ENCODE results near the gene TYSND1.

DNA sequence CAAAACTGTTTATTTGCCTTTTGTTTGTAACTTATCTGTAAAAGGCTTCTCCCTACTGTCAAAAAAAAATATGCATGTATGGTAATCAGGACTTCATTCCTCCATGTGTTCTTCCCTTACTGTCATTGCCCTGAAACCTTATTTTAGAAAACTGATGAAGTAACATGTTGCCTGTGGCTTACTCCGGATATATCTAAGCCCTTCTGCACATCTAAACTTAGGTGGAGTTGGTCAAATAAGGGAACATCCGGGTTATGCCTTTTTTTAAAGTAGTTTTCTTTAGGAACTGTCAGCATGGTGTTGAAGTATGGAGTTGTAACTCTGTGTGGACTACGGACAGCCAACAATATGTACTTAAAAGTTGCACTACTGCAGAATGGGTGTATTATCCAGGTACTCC lies 17.7 kb upstream of the TYSND1 start:
- TF ChIP-seq, protein P1, sequence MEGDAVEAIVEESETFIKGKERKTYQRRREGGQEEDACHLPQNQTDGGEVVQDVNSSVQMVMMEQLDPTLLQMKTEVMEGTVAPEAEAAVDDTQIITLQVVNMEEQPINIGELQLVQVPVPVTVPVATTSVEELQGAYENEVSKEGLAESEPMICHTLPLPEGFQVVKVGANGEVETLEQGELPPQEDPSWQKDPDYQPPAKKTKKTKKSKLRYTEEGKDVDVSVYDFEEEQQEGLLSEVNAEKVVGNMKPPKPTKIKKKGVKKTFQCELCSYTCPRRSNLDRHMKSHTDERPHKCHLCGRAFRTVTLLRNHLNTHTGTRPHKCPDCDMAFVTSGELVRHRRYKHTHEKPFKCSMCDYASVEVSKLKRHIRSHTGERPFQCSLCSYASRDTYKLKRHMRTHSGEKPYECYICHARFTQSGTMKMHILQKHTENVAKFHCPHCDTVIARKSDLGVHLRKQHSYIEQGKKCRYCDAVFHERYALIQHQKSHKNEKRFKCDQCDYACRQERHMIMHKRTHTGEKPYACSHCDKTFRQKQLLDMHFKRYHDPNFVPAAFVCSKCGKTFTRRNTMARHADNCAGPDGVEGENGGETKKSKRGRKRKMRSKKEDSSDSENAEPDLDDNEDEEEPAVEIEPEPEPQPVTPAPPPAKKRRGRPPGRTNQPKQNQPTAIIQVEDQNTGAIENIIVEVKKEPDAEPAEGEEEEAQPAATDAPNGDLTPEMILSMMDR (IDR thresholded peaks at IDR 0.05), result no peak
- TF ChIP-seq POLR2A (IDR thresholded peaks at IDR 0.05), result no peak

Measured in testis (tissue), 2 donors.